HS-5 (cell line): ENCODE results near the gene LAS1L.
A peak's percentile ranks its signal among the peaks of the same experiment; 100 is the strongest.
"Not testable (repeated sequence)": the region's sequence is repeated elsewhere in the genome, so short reads cannot be mapped to it uniquely, and the experiment has no call there.

Experiments used
- DNase-seq: peaks from one replicate; pipeline ENCODE4 v3.0.0-alpha.2; 2012; ENCODE audit warnings: low read depth

LAS1L gene

GRCh38 chrX:65534450-65535292 lies at the start of gene LAS1L:
Gene LAS1L, minus strand, starts transcription at chrX:65534787. Its CDS starts 72 bp downstream, at chrX:65534715.
- peak; percentile 74 for DNase-seq

DNA sequence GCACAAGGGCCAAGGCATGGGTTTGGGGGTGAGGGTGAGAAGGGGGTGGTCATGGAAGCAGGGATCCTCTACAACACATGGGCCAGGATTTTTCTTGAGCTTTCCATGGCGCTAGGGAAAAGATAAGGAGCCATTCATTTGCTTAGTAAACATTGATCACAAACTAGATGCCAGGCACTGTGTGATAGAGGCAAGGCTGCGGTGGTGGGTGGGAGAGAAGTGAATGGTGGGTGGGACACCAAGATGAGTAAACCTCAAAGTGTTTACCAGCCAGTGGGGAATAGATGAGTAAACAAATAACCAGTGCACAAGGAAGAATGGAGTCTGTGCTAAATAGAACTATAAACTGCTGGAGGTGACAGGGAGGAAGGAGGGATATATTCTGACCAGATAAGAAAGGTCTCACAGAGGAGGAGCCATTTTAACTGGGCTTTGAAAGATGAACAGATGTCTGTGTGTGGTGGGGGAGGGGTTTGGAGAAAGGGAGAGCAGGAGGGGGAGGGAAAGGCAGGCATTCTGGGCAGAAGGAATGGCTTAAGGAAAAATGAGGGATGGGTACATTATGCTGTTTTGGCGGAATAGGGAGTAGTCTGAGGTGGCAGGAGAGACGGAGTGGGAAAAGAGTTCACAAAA lies 48.0 kb upstream of the LAS1L start:
- DNase-seq = no peak

DNA sequence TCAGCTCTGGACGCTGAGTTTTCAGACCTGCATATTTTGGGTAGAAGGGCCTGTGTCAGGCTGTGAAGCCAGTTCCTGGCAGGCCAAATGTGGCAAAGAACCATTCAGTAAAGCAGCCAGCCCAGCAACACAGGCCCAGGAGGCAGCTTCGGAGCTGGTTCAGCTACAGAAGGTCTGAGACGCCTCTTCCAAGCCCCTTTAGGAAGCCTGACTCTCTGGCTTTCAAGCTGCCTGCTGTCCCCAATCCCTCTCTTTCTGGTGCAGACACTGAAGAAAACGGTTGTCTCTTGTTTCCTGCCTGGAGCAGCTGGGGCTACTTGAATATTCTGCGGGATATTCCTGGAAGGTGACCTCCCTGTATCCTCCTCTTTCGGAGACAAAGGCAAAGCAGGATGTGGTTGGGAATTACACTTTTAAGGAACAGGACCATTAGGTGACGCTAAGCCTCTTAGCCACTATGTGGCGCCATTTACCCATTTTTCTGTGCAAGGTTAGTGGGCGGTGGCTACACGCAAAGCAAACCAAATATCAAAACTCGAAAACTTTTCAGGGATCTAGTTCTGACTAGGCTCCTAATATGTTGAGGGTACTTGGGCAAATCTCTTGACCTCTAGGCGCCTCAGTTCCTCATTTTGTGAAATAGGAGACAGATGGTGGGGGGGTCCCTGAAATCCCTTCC lies 47.2 kb upstream of the LAS1L start:
- peak; percentile 24 for DNase-seq

- DNase-seq = no peak
These were observed 43.8 kb upstream of the LAS1L start for GRCh38 chrX:65578346-65578745.

DNA sequence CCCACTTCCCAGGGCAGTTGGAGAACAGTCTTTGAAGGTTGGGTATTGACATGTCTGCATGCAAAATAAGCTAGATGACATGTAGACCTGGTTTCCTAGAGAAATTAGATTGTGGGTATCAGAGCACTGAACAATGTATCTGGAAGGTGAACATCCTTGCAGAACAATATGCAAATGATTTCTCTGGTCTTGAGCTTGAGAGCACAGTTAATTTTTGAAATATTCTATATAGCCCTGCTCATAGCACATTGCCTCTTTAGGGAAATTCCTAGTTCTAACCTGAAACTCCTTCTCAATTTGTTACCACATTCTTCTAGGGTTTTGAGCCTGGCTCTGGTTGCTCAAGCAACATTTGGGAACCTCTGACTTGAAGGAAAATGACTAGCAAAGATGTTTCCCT lies 41.6 kb upstream of the LAS1L start:
- DNase-seq = no peak

DNA sequence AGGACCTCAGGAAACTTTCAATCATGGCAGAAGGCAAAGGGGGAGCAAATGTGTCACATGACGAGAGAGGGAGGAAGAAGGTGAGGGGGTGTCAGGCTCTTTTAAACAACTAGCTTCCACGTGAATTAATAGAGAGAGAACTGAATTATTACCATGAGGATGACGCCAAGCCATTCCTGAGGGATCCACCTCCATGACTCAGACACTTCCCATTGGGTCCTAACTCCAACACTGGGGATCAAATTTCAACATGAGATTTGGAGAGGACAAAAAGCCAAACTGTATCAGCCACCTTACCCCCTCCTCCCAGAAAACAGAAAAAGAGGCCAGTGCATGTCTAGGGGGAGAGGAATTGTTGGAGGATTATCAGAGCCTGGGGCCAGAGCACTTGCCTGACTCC lies 40.4 kb upstream of the LAS1L start:
- DNase-seq = no peak

DNA sequence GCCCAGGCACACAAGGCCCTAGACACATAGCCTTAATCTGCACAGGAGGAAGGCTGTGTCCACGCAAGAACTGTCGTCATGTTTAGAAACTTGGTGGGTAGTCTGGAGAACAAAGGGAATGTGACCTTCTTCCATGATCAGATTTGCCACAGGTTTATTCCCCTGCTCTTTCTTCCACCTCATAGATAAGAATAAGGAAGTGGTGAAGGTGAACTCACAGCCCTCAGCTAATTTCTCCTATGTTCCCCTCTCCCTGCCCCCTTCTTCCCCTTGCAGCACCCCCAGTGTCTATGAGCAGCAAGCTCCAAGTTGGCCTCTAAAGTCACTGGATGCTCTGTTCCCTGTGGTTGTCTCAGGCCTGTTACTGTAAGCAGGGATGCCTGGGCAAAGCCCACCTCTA lies 39.8 kb upstream of the LAS1L start:
- DNase-seq = no peak

- DNase-seq = no peak
These were observed 38.4 kb upstream of the LAS1L start for GRCh38 chrX:65572971-65573370.

- not testable (repeated sequence) for DNase-seq
These were observed 28.3 kb upstream of the LAS1L start for GRCh38 chrX:65562850-65563249.

GRCh38 chrX:65551489-65552339 lies 17.1 kb upstream of the LAS1L start:
- DNase-seq = no peak

- no peak for DNase-seq
These were observed 16.5 kb upstream of the LAS1L start for GRCh38 chrX:65551086-65551485.

DNA sequence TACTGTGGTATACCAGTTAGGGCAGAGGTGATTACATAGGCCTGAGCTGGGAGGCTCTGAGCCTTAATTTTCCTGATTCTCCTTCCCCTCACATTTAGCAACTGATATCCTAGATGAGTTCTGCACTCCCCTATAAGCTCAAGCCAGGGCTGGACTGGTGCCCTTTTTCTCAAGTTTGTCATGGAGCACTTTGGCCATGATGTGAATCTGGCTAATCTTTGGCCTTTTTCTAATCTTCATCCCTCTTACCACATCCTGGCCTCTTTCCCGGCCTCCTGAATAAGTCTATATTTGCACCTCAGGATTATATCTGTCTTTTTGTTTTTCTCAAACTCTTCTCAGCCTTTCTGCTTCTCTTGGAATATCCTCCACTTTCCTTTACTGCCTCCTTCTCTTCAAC lies 10.9 kb upstream of the LAS1L start:
- no peak for DNase-seq

DNA sequence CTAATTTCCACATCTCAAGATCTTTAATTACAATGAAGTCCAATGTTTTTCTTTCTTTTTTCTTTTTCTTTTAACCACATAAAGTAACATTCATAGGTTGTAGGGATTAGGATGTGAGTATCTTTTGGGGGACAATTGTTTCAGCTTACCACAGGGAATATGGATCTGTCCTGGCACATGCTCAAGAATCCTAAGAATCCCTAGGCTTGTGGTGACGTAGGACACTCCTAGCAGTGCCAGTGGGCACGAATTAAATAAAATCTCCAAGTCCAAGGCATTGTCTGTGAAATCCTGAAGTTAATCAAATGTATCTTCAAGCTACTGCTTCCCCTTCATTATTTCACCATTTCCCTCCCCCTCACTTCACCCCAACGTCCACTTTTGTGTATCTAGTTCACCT lies 2.6 kb upstream of the LAS1L start:
- no peak for DNase-seq

DNA sequence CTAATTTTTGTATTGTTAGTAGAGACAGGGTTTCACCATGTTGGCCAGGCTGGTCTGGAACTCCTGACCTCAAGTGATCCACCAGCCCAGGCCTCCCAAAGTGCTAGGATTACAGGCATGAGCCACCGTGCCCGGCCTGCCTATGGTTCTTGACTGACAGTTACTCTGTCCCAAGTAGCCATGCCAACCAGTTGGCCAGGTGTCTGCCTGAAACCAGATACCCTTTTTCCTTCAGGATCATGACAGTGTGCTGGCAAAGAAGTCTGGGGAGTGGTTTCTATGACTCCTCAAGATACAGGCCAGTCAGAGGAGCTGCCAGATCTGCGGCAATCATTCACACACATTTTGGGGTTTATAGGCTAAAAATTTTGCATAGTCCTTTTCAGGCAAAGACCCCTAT lies 1.7 kb upstream of the LAS1L start:
- no peak for DNase-seq

DNA sequence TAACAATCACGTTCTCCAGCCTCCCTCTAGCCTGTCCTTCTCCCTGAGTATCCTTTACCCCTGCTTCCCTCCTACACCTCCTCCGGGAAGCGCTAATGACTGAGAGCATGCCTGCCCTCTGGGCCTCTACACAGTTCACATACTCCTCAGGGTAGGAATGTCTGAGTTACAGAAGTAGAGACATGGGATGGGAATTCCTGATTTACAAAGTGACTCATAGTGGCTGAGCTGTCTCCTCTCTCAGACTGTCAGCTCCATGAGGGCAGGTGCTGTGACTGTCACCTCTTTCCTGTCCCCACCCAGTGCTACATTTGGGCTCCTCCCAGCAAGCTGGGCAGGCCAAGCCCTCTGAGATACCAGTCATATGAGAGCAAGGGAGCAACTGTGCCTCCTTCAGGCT lies 2.6 kb downstream of the LAS1L start:
- no peak for DNase-seq

DNA sequence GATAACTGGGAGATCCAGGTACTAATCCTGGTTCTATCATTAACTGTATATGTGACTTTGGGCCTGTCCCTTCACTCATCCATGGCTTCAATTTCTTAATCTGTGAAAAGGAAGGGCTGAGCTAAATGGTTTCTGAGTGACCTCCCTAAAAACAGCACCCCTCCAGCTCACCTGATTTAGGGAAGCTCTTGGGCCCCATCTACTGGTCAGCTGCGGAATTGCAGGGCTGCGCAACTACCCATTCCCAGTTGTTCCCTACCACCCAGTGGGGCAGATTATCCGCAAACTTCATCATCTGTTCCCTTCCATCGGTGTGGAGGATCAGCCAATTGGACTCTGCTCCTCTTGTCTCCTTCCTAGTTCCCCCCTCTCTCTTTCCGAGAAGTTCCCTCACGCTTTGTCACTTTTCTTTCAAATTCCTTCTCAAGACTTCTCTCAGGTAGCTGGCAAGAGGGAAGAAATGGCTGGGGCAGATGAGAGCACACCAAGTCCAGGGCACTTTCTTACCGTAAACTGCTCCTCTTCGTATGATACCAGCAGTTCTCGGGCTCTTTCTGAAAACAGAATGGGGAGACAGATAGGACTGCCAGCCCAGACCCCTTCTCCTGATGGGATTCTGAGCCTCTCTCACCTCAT lies 5.8 kb downstream of the LAS1L start:
- DNase-seq = no peak

- DNase-seq = no peak
These were observed 6.3 kb downstream of the LAS1L start for GRCh38 chrX:65528293-65528692.

GRCh38 chrX:65524139-65524538 lies 10.4 kb downstream of the LAS1L start:
- no peak for DNase-seq

GRCh38 chrX:65522739-65523372 lies 11.7 kb downstream of the LAS1L start:
- DNase-seq = peak; percentile 26

DNA sequence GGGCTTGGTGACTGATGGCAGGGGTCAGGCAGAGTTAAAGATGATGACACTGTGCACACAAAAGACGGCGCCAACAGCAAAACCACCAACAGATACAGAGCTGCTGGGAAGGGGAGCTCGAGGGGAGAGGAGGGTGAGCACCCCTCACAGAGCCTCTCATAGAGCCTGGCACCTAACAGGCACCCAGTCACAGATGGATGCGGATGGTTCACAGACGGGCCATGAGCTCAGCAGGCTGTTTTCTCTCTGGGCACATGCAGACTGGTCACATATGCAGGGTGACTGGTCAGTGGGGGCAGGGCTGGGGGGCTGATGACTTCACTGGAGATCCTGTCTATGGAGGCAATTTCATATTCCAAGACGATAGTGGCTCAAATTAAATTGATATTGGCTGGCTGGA lies 15.1 kb downstream of the LAS1L start:
- not testable (repeated sequence) for DNase-seq

DNA sequence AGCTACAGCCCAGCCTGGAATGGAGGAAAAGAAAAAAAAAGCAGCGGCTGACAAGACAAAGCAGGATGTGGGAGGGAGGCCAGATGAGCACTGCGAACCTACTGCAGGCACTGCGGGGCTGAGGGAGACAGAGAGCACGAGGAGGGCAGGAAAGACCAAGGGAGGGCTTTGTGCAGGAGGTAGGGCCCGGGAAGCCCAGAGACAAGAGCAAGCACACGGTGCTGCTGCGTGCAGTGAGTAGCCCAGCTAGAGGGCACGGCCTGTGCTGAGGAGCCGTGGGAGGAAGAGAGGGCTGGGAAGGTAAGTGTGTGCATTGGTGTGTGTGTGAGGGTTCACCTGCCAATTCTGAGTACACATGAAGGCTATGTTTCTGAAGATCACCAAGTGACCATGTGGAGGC lies 15.6 kb downstream of the LAS1L start:
- DNase-seq = not testable (repeated sequence)
